SK-N-SH (cell line): ENCODE data around the gene ACER2.

Experiments
- CHD2 ChIP-seq: fragments of 150-350 bp; IDR thresholded peaks from 2 replicates; pipeline ENCODE4 v1.6.1; 2018; ENCODE audit warnings: low read length; ENCODE audit not compliant: partially characterized antibody
- EZH2phosphoT487 ChIP-seq: fragments of 200-600 bp; sonication (generic); IDR thresholded peaks from 2 replicates; pipeline ENCODE4 v1.6.1; 2017; ENCODE audit warnings: low read depth, mixed run types, mild to moderate bottlenecking, antibody characterized with exemption, moderate library complexity, borderline replicate concordance
- FOXJ3 ChIP-seq: sonication (generic); formaldehyde crosslinking; IDR thresholded peaks from 2 replicates; pipeline ENCODE4 v1.5.1; 2020; ENCODE audit warnings: mild to moderate bottlenecking, missing genetic modification reagents
- MEF2A ChIP-seq: IDR thresholded peaks from 2 replicates; pipeline ENCODE4 v1.4.0; 2012; ENCODE audit warnings: low read depth, borderline replicate concordance
- MXI1 ChIP-seq: IDR thresholded peaks from 2 replicates; pipeline ENCODE4 v1.6.1; 2012; ENCODE audit warnings: mild to moderate bottlenecking, low read depth, low read length, improper control_type of control experiment
- POLR2AphosphoS5 ChIP-seq: IDR thresholded peaks from 2 replicates; pipeline ENCODE4 v1.6.1; 2012; ENCODE audit warnings: low read depth, low read length
- RAD21 ChIP-seq: IDR thresholded peaks from 2 replicates; pipeline ENCODE4 v1.6.1; 2012; ENCODE audit warnings: mild to moderate bottlenecking, low read length
- SIN3A ChIP-seq: IDR thresholded peaks from 2 replicates; pipeline ENCODE4 v1.6.1; 2012; ENCODE audit warnings: low read depth, mild to moderate bottlenecking, low read length, moderate library complexity, borderline replicate concordance
- TF ChIP-seq, protein P1 (sequence below): fragments of 200-600 bp; sonication (generic); IDR thresholded peaks from 2 replicates; pipeline ENCODE4 v1.6.1; 2017; ENCODE audit warnings: antibody characterized with exemption, mild to moderate bottlenecking, moderate library complexity
- TF ChIP-seq, protein P2 (sequence below): fragments of 150-350 bp; IDR thresholded peaks from 2 replicates; pipeline ENCODE4 v1.6.1; 2017; ENCODE audit warnings: antibody characterized with exemption, low read length, low read depth, borderline replicate concordance

- TF ChIP-seq, protein P1, sequence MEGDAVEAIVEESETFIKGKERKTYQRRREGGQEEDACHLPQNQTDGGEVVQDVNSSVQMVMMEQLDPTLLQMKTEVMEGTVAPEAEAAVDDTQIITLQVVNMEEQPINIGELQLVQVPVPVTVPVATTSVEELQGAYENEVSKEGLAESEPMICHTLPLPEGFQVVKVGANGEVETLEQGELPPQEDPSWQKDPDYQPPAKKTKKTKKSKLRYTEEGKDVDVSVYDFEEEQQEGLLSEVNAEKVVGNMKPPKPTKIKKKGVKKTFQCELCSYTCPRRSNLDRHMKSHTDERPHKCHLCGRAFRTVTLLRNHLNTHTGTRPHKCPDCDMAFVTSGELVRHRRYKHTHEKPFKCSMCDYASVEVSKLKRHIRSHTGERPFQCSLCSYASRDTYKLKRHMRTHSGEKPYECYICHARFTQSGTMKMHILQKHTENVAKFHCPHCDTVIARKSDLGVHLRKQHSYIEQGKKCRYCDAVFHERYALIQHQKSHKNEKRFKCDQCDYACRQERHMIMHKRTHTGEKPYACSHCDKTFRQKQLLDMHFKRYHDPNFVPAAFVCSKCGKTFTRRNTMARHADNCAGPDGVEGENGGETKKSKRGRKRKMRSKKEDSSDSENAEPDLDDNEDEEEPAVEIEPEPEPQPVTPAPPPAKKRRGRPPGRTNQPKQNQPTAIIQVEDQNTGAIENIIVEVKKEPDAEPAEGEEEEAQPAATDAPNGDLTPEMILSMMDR: no peak
- TF ChIP-seq RAD21 (no peak), POLR2AphosphoS5 (no peak), CHD2 (no peak), MEF2A (no peak), SIN3A (no peak), MXI1 (no peak), FOXJ3 (CRISPR knock-in tag) (no peak), EZH2phosphoT487 (no peak)
- TF ChIP-seq, protein P2, sequence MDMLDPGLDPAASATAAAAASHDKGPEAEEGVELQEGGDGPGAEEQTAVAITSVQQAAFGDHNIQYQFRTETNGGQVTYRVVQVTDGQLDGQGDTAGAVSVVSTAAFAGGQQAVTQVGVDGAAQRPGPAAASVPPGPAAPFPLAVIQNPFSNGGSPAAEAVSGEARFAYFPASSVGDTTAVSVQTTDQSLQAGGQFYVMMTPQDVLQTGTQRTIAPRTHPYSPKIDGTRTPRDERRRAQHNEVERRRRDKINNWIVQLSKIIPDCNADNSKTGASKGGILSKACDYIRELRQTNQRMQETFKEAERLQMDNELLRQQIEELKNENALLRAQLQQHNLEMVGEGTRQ: no peak
These were observed 64.8 kb downstream of the ACER2 start for GRCh38 chr9:19473605-19474004.
